WERI-Rb-1 (cell line): Measurements from ENCODE around the gene DNAJC8.

Experiments used
- DNase-seq: peaks from one replicate; pipeline ENCODE4 v3.0.0-alpha.2; 2020
- H3K27ac ChIP-seq: fragments of 250-450 bp; sonication (Bioruptor Pico); 2 replicates; pipeline ENCODE4 v1.5.1; 2020; ENCODE audit warnings: mild to moderate bottlenecking, moderate library complexity
- H3K27me3 ChIP-seq: fragments of 250-450 bp; sonication (Bioruptor Pico); 2 replicates; pipeline ENCODE4 v1.5.1; 2021; ENCODE audit warnings: mild to moderate bottlenecking, low read depth, moderate library complexity; ENCODE audit not compliant: insufficient read depth, severe bottlenecking
- H3K36me3 ChIP-seq: fragments of 250-450 bp; sonication (Bioruptor Pico); 2 replicates; pipeline ENCODE4 v1.5.1; 2020; ENCODE audit warnings: mild to moderate bottlenecking, moderate library complexity
- H3K4me3 ChIP-seq: 2 replicates; pipeline ENCODE4 v1.5.1; 2011; ENCODE audit warnings: low read depth, mild to moderate bottlenecking, control low read depth, low read length
- H3K9me3 ChIP-seq: fragments of 250-450 bp; sonication (Bioruptor Pico); 2 replicates; pipeline ENCODE4 v1.5.1; 2021; ENCODE audit warnings: mild to moderate bottlenecking, moderate library complexity; ENCODE audit not compliant: severe bottlenecking
- TF ChIP-seq, protein P1 (sequence below): IDR thresholded peaks from 2 replicates; pipeline ENCODE4 v1.5.1; 2011; ENCODE audit warnings: low read depth, mild to moderate bottlenecking, control low read depth, inconsistent platforms, low read length

Gene DNAJC8

GRCh38 chr1:28278763-28279162 is 45.9 kb upstream of the DNAJC8 start:
- TF ChIP-seq, protein P1, sequence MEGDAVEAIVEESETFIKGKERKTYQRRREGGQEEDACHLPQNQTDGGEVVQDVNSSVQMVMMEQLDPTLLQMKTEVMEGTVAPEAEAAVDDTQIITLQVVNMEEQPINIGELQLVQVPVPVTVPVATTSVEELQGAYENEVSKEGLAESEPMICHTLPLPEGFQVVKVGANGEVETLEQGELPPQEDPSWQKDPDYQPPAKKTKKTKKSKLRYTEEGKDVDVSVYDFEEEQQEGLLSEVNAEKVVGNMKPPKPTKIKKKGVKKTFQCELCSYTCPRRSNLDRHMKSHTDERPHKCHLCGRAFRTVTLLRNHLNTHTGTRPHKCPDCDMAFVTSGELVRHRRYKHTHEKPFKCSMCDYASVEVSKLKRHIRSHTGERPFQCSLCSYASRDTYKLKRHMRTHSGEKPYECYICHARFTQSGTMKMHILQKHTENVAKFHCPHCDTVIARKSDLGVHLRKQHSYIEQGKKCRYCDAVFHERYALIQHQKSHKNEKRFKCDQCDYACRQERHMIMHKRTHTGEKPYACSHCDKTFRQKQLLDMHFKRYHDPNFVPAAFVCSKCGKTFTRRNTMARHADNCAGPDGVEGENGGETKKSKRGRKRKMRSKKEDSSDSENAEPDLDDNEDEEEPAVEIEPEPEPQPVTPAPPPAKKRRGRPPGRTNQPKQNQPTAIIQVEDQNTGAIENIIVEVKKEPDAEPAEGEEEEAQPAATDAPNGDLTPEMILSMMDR: no peak
- no peaks in the 10 kb centered on the region for H3K9me3 ChIP-seq
- H3K4me3 ChIP-seq: no peak overlapping the region
- no peak for DNase-seq
- peaks cover 51% of the 10 kb centered on the region for H3K36me3 ChIP-seq
- no peak overlapping the region for H3K27ac ChIP-seq
- H3K27me3 ChIP-seq: no peaks in the 10 kb centered on the region

- Histone ChIP-seq H3K27me3 (no peaks in the 10 kb centered on the region), H3K36me3 (peaks cover 54% of the 10 kb centered on the region), H3K27ac (no peak overlapping the region), H3K9me3 (no peaks in the 10 kb centered on the region), H3K4me3 (no peak overlapping the region)
- no peak for DNase-seq
- TF ChIP-seq, protein P1: no peak
Measured at GRCh38 chr1:28273216-28273860, 40.5 kb upstream of the DNAJC8 start.

- Histone ChIP-seq H3K36me3 (peaks cover 44% of the 10 kb centered on the region), H3K4me3 (no peak overlapping the region), H3K9me3 (no peaks in the 10 kb centered on the region), H3K27me3 (no peaks in the 10 kb centered on the region), H3K27ac (no peak overlapping the region)
- DNase-seq: no peak
- TF ChIP-seq, protein P1: no peak
Measured at GRCh38 chr1:28272215-28272852, 39.5 kb upstream of the DNAJC8 start.

- TF ChIP-seq, protein P1: no peak
- DNase-seq: no peak
- Histone ChIP-seq H3K27ac (no peak overlapping the region), H3K27me3 (no peaks in the 10 kb centered on the region), H3K9me3 (no peaks in the 10 kb centered on the region), H3K4me3 (no peak overlapping the region), H3K36me3 (peaks cover 33% of the 10 kb centered on the region)
Measured at GRCh38 chr1:28269529-28269928, 36.7 kb upstream of the DNAJC8 start.

GRCh38 chr1:28267633-28268032 is 34.8 kb upstream of the DNAJC8 start:
- no peak for DNase-seq
- Histone ChIP-seq H3K4me3 (no peak overlapping the region), H3K36me3 (peaks cover 15% of the 10 kb centered on the region), H3K27me3 (no peaks in the 10 kb centered on the region), H3K9me3 (no peaks in the 10 kb centered on the region), H3K27ac (no peak overlapping the region)
- TF ChIP-seq, protein P1: no peak
